ENCODE data around the gene TCEAL3. TPM values are rescaled to one million over a fixed set of nuclear protein-coding genes. Genes with fewer than 3 reads are reported as not detected.
"Not testable (repeated sequence)": the region's sequence is repeated elsewhere in the genome, so short reads cannot be mapped to it uniquely, and the experiment has no call there.

The TCEAL3 gene
- total RNA-seq, 4 donors from 2014 or later = 13.8 to 120 (median 66.1) TPM

DNA sequence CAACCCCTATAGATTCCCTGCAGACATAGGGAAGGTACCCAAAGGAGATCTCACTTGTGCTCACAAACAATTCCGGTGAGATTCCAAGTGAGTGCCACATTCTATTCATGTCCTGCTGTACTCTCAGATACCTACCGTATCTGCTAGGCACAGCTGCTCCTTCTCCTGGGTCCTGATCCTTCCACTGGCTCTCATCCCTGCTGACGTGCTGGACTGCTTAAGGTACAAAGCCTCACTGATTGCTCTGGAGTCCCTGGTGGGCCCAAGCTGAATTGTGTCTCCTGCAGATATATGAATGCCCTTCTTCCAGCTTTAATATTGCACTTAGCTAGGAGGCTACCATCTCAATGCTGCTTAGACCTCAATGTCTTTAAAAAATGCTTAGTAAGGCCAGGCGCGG, 23.4 kb downstream of the TCEAL3 start:
- Histone ChIP-seq H3K27me3 (peaks cover 0 to 11% of the 10 kb centered on the region in 2 donors), H3K9me3 (no peaks in the 10 kb centered on the region), H3K4me3 (peak overlapping the region; percentile 53 to 55), H3K36me3 (no peaks in the 10 kb centered on the region), H3K4me1 (no peaks in the 10 kb centered on the region), H3K27ac (peak overlapping the region; percentile 96)
- intact Hi-C loops (cut with DNase I; ENCODE audit: low total_unique reads) = loop anchor here (10.0 kb wide), 1 partner anchor 96 kb away; no protein-coding TSS in a partner anchor
- no peak for TF ChIP-seq POLR2A (IDR thresholded peaks at IDR 0.05)
- TF ChIP-seq, protein P1, sequence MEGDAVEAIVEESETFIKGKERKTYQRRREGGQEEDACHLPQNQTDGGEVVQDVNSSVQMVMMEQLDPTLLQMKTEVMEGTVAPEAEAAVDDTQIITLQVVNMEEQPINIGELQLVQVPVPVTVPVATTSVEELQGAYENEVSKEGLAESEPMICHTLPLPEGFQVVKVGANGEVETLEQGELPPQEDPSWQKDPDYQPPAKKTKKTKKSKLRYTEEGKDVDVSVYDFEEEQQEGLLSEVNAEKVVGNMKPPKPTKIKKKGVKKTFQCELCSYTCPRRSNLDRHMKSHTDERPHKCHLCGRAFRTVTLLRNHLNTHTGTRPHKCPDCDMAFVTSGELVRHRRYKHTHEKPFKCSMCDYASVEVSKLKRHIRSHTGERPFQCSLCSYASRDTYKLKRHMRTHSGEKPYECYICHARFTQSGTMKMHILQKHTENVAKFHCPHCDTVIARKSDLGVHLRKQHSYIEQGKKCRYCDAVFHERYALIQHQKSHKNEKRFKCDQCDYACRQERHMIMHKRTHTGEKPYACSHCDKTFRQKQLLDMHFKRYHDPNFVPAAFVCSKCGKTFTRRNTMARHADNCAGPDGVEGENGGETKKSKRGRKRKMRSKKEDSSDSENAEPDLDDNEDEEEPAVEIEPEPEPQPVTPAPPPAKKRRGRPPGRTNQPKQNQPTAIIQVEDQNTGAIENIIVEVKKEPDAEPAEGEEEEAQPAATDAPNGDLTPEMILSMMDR (IDR thresholded peaks at IDR 0.05) = no peak
- DNase-seq = peak; percentile 24 to 52

DNA sequence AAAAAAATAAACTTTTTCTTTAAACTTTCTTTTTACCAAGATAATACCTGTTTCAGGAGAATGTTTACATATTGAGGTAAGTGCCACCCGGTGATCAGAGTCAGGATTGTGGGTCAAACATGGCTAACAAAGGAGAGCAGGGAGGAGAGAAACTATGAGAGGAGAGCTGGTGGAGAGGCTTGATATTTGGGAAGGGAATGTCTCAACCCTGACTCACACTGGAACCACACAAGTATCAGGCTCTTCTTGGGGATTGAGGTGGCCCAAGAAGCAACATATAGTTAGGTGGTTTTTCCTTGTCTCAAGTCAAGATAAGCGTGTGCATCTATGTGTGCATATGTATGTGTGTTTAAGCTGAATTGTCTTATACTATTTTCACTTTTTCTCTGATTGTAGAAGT, 27.7 kb downstream of the TCEAL3 start:
- Histone ChIP-seq H3K36me3 (no peaks in the 10 kb centered on the region), H3K27ac (no peak overlapping the region), H3K27me3 (no peaks in the 10 kb centered on the region), H3K9me3 (no peaks in the 10 kb centered on the region), H3K4me1 (no peaks in the 10 kb centered on the region), H3K4me3 (no peak overlapping the region)
- TF ChIP-seq, protein P1 (IDR thresholded peaks at IDR 0.05) = no peak
- TF ChIP-seq POLR2A (IDR thresholded peaks at IDR 0.05) = no peak
- intact Hi-C loops (cut with DNase I; ENCODE audit: low total_unique reads) = loop anchor here (10.0 kb wide), 1 partner anchor 101 kb away; no protein-coding TSS in a partner anchor
- DNase-seq = no peak

DNA sequence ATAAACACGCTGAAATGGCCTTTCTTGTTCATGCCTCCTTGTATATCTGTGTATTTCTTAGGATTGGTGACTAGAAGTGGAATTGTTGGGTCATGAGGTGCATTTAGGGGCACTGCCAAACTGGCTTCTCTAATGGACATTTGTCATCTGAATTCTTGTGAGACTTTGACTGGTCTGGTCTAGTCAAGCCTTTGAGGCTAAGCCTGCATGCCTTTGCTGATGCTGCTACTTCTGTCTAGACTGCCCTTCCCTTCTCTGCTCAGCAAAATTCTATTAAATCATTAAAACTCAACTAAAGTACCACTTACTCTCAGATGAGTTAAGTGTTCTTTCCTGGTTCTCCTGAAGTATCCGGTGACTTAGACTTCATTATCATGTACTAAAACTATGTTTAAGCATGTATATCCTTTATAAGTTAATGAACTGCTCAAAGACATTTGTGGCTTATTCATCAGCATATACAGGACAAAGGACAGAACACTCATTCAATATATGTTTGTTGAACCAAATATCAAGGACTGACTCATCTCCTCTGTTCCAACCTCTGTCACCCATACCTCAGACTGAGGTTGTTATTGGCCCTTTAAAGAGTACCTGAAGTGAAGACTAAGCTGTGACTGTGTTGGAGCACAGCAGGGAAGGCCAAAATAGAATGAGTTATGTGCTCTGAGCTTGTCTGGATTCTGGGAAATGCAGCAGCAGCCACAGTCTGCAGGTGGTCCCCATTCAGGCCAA, 30.0 kb downstream of the TCEAL3 start:
- DNase-seq = no peak
- Histone ChIP-seq H3K4me3 (no peak overlapping the region), H3K4me1 (no peaks in the 10 kb centered on the region), H3K27me3 (no peaks in the 10 kb centered on the region), H3K9me3 (no peaks in the 10 kb centered on the region), H3K27ac (no peak overlapping the region), H3K36me3 (no peaks in the 10 kb centered on the region)
- intact Hi-C loops (cut with DNase I; ENCODE audit: low total_unique reads) = loop anchor here (10.0 kb wide), 1 partner anchor 103 kb away; no protein-coding TSS in a partner anchor
- TF ChIP-seq, protein P1 (IDR thresholded peaks at IDR 0.05) = no peak
- no peak for TF ChIP-seq POLR2A (IDR thresholded peaks at IDR 0.05)

DNA sequence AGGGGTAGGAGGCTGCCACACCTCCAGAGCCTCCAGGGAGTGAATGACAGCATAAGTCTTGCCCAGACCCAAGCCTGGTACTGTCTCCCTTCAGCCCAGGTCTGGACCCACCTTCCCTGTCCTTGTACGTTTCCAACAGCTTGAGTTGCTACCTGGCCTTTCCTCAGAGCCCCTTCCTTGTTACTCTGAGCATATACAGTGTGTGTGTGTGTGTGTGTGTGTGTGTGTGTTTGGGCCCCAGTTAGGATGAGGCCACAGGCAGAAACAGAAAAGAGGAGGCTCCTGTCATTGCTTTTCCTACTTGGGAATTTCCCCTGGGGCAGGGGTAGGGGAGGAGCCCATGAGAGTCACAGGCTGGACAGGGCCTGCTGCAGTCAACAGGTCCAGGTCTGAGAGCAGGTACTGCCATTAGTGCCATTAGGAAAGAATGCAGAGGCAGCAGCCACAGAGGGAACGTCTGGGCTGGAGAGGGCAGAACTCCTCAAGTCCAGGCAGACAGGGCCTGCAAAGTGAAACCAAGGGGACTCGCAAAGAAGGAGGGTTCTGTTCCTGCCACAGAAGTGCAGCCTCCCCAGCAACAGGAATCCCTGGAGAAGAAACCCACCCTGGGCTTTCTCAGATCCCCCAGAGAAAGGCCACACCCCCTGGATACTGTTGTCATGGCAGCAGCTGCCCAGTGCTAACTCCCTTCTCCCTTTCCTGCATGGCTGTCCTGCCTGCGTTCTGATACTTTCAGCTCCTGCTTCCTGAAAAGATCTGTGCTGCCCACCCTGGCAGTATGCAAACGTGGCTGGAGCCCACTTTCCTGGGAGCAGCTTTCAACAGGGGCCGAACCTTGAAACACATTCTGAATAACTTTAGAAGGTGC, 30.9 kb downstream of the TCEAL3 start:
- H3K27ac ChIP-seq, H3K9me3 ChIP-seq, H3K4me3 ChIP-seq, H3K27me3 ChIP-seq, H3K4me1 ChIP-seq, H3K36me3 ChIP-seq: not testable (repeated sequence)
- intact Hi-C loops (cut with DNase I; ENCODE audit: low total_unique reads) = loop anchor here (10.0 kb wide), 1 partner anchor 104 kb away; no protein-coding TSS in a partner anchor
- peak; percentile 24 to 35 for DNase-seq

DNA sequence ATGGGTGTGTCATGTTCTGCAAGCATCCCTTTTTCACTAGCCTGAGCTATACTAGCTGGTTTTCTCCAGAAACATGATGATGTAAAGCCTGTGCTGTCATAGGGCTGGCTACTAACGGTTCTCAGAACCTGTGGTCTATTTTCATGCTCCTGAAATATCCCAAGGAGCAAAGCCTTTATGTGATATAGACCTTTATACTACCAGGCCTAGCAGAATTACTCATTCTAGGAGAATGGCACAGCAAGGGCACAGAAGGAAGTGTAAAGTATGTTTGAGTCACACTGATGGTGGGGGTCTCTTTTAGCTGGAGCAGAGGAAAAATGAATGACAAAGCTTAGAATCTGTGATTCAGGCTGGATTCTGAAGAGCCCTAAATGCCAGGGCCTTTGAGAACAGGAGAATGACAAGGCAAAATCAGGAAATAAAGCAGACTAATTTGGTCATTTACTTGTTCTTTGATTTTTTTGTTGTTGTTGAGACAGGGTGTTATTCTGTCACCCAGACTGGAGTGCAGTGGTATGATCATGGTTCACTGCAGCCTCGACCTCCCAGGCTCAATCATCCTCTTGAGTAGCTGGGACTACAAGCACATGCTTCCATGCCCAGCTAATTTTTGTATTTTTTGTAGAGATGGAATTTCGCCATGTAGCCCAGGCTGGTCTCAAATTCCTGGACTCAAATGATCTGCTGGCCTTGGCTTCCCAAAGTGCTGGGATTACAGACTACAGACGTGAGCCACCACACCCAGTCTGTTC, 32.8 kb downstream of the TCEAL3 start:
- intact Hi-C loops (cut with DNase I; ENCODE audit: low total_unique reads) = no loop called here
- no peaks in the 10 kb centered on the region for H3K9me3 ChIP-seq
- TF ChIP-seq POLR2A (IDR thresholded peaks at IDR 0.05) = no peak
- TF ChIP-seq, protein P1 (IDR thresholded peaks at IDR 0.05) = no peak
- H3K4me3 ChIP-seq = no peak overlapping the region
- no peaks in the 10 kb centered on the region for H3K4me1 ChIP-seq
- H3K27ac ChIP-seq = no peak overlapping the region
- H3K36me3 ChIP-seq = no peaks in the 10 kb centered on the region
- no peak for DNase-seq
- H3K27me3 ChIP-seq = no peaks in the 10 kb centered on the region
